Measurements from ENCODE around the gene ATP7A. TPM values are rescaled to one million over a fixed set of nuclear protein-coding genes. Genes with fewer than 3 reads are reported as not detected.

The ATP7A gene
- total RNA-seq, 1 experiment from 2014 or later, result 6.3 TPM

DNA sequence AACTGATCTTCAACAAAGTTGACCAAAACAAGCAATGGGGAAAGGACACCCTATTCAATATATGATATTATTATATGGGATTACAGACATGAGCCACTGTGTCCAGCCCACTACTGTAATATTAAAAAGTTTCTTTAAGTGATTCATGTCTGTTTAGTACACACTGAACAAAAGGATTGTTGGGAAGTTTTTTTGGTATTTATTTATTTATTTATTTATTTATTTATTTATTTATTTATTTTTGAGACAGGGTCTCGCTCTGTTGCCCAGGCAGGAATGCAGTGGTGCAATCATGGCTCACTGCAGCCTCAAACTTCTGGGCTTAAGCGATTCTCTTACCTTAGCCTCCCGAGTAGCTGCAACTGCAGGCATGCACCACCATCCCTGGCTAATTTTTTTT, 117.3 kb downstream of the ATP7A start:
- ChIA-PET RAD21 (ENCODE audit: low non-redundant PET in 1 of 2, low total read pairs in 2 of 2, uncharacterized antibody in 2 of 2, unreplicated experiment in 2 of 2) (no interaction called here), POLR2A (no interaction called here), CTCF (no interaction called here)
- H3K9me3 ChIP-seq (ENCODE audit: control insufficient read depth in 1 of 2, insufficient read depth in 1 of 2, low read depth in 1 of 2, low read length in 2 of 2), result no peaks in the 10 kb centered on the region
- BruUV-seq (replicated peaks), result no TSS peak
- ATAC-seq (no peak), DNase-seq (ENCODE audit: low read depth, low spot score) (no peak)
- intact Hi-C loops (cut with micrococcal nuclease), result loop anchor here (2.0 to 5.0 kb wide), 2 partner anchors 865 to 1749 kb away; no protein-coding TSS in a partner anchor
- H3K4me2 ChIP-seq (ENCODE audit: low read length), result no peak overlapping the region
- no peaks in the 10 kb centered on the region for H3K79me2 ChIP-seq (ENCODE audit: insufficient read depth, low read length)
- H3K27ac ChIP-seq (ENCODE audit: low read depth, low read length), result no peak overlapping the region
- H3K9me2 ChIP-seq (ENCODE audit: insufficient read depth), result no peaks in the 10 kb centered on the region
- H3K9ac ChIP-seq (ENCODE audit: low read length), result no peak overlapping the region
- peaks cover 7 to 12% of the 10 kb centered on the region in 2 experiments; a peak in 3 of 4 replicates for H3K4me1 ChIP-seq (ENCODE audit: control insufficient read depth in 1 of 2, insufficient read depth in 2 of 2, low read length in 2 of 2)
- H3K27me3 ChIP-seq (ENCODE audit: insufficient read depth, low read length), result no peaks in the 10 kb centered on the region
- no peaks in the 10 kb centered on the region for H4K20me1 ChIP-seq (ENCODE audit: insufficient read depth)
- H2AFZ ChIP-seq (ENCODE audit: low read depth, low read length, poor library complexity, severe bottlenecking), result no peak overlapping the region
- TF ChIP-seq FOSL1 (IDR thresholded peaks at IDR 0.05; ENCODE audit: low read depth) (no peak), SP1 (IDR thresholded peaks at IDR 0.05; ENCODE audit: low read depth) (no peak), TCF7L2 (IDR thresholded peaks at IDR 0.05; ENCODE audit: borderline replicate concordance, extremely low read depth, insufficient read depth, insufficient read length) (no peak)
- TF ChIP-seq, protein P1, sequence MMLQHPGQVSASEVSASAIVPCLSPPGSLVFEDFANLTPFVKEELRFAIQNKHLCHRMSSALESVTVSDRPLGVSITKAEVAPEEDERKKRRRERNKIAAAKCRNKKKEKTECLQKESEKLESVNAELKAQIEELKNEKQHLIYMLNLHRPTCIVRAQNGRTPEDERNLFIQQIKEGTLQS (IDR thresholded peaks at IDR 0.05), result no peak
- TF ChIP-seq, protein P2, sequence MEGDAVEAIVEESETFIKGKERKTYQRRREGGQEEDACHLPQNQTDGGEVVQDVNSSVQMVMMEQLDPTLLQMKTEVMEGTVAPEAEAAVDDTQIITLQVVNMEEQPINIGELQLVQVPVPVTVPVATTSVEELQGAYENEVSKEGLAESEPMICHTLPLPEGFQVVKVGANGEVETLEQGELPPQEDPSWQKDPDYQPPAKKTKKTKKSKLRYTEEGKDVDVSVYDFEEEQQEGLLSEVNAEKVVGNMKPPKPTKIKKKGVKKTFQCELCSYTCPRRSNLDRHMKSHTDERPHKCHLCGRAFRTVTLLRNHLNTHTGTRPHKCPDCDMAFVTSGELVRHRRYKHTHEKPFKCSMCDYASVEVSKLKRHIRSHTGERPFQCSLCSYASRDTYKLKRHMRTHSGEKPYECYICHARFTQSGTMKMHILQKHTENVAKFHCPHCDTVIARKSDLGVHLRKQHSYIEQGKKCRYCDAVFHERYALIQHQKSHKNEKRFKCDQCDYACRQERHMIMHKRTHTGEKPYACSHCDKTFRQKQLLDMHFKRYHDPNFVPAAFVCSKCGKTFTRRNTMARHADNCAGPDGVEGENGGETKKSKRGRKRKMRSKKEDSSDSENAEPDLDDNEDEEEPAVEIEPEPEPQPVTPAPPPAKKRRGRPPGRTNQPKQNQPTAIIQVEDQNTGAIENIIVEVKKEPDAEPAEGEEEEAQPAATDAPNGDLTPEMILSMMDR (IDR thresholded peaks at IDR 0.05 in 2 of 3, conservative IDR thresholded peaks at IDR 0.05 in 1 of 3; ENCODE audit: borderline replicate concordance in 1 of 3, insufficient read depth in 1 of 3, low read depth in 2 of 3, low read length in 2 of 3), result no peak
- H3K36me3 ChIP-seq (ENCODE audit: control insufficient read depth in 1 of 2, insufficient read depth in 2 of 2, low read length in 2 of 2), result no peaks in the 10 kb centered on the region
- H3K4me3 ChIP-seq (replicated peaks in 1 of 2; ENCODE audit: low read depth in 1 of 2, low read length in 2 of 2), result no peak overlapping the region

- Histone ChIP-seq H2AFZ (ENCODE audit: low read depth, low read length, poor library complexity, severe bottlenecking) (no peak overlapping the region), H3K4me2 (ENCODE audit: low read length) (no peak overlapping the region), H3K9me3 (ENCODE audit: control insufficient read depth in 1 of 2, insufficient read depth in 1 of 2, low read depth in 1 of 2, low read length in 2 of 2) (no peaks in the 10 kb centered on the region), H3K36me3 (ENCODE audit: control insufficient read depth in 1 of 2, insufficient read depth in 2 of 2, low read length in 2 of 2) (no peaks in the 10 kb centered on the region), H3K9ac (ENCODE audit: low read length) (no peak overlapping the region), H3K79me2 (ENCODE audit: insufficient read depth, low read length) (no peaks in the 10 kb centered on the region), H3K4me3 (replicated peaks in 1 of 2; ENCODE audit: low read depth in 1 of 2, low read length in 2 of 2) (no peak overlapping the region), H3K27me3 (ENCODE audit: insufficient read depth, low read length) (no peaks in the 10 kb centered on the region), H3K4me1 (ENCODE audit: control insufficient read depth in 1 of 2, insufficient read depth in 2 of 2, low read length in 2 of 2) (peaks cover under 1 to 3% of the 10 kb centered on the region in 2 experiments; a peak in 2 of 4 replicates), H3K27ac (ENCODE audit: low read depth, low read length) (no peak overlapping the region), H3K9me2 (ENCODE audit: insufficient read depth) (no peaks in the 10 kb centered on the region), H4K20me1 (ENCODE audit: insufficient read depth) (no peaks in the 10 kb centered on the region)
- peak; percentile 72 for ATAC-seq
- POLR2A ChIA-PET, result no interaction called here
- intact Hi-C loops (cut with micrococcal nuclease), result loop anchor here (2.0 to 5.0 kb wide), 3 partner anchors 867 to 1751 kb away; no protein-coding TSS in a partner anchor
- no TSS peak for BruUV-seq (replicated peaks)
- DNase-seq (ENCODE audit: low read depth, low spot score), result no peak
- CTCF ChIA-PET, result interaction anchor here (0.7 to 1.7 kb wide), 5 partner anchors 62 to 1751 kb away, joined by 3 to 8 read pairs (median 6); partner anchors contain the start of gene COX7B
- RAD21 ChIA-PET (ENCODE audit: low non-redundant PET in 1 of 2, low total read pairs in 2 of 2, uncharacterized antibody in 2 of 2, unreplicated experiment in 2 of 2), result interaction anchor here in 1 of 2 experiments (0.6 to 1.1 kb wide), 2 partner anchors 120 to 389 kb away, joined by 3 to 11 read pairs; partner anchors contain the start of gene ATP7A
- TF ChIP-seq RAD21 (IDR thresholded peaks at IDR 0.05; ENCODE audit: low read depth) (peak; percentile 78), ZNF274 (IDR thresholded peaks at IDR 0.05; ENCODE audit: low read depth, low read length) (no peak)
- TF ChIP-seq, protein P2 (IDR thresholded peaks at IDR 0.05 in 2 of 3, conservative IDR thresholded peaks at IDR 0.05 in 1 of 3; ENCODE audit: borderline replicate concordance in 1 of 3, insufficient read depth in 1 of 3, low read depth in 2 of 3, low read length in 2 of 3), result peak; percentile 46 to 63 (median 51); a peak in 4 of 6 replicates
Observed at GRCh38 chrX:78029663-78030062, 119.2 kb downstream of the ATP7A start.
